Endothelial cell of umbilical vein (primary cell): ENCODE measurements around the gene PRPF38B. TPM values are rescaled to one million over a fixed set of nuclear protein-coding genes. Genes with fewer than 3 reads are reported as not detected.

ENCODE experiments used
- BruUV-seq: library from RNA; stranded (reverse); fragments of 400-500 nt; replicated peaks from 2 replicates; lab custom pipeline; 2021; lab: Mats Ljungman, UMichigan
- CTCF ChIA-PET: fragments of 300-600, 350-600 bp; sonication (Branson Sonifier 250); formaldehyde crosslinking; loops from one replicate; lab custom pipeline; 2021; ENCODE audit warnings: antibody characterized with exemption, inconsistent platforms; lab: Charles Lee
- POLR2A ChIA-PET: fragments of 300-600, 350-600 bp; sonication (Branson Sonifier 250); formaldehyde crosslinking; loops from one replicate; lab custom pipeline; 2021; ENCODE audit warnings: antibody characterized with exemption, inconsistent platforms; lab: Charles Lee
- DNase-seq: peaks from one replicate; pipeline ENCODE4 v3.0.0-alpha.2; 2011; ENCODE audit warnings: low read depth, low spot score
- FAIRE-seq: peaks from 2 replicates; lab custom pipeline; 2011; peaks lifted over from hg19 to GRCh38; lab: Jason Lieb, UNC
- H2AFZ ChIP-seq: 2 replicates; pipeline ENCODE4 v1.6.0; 2012; ENCODE audit warnings: low read depth, low read length, control low read depth, inconsistent platforms
- H3K27ac ChIP-seq: 2 replicates; pipeline ENCODE4 v1.5.1; 2011; ENCODE audit warnings: low read depth, mild to moderate bottlenecking, control low read depth, low read length, moderate library complexity; ENCODE audit not compliant: insufficient read depth
- H3K27me3 ChIP-seq, 2 experiments: 2 replicates each; pipeline versions ENCODE4 v1.6.0 to v1.6.1; 2011; ENCODE audit warnings: low read length in 2 of 2, mixed read lengths in 1 of 2; ENCODE audit not compliant: control insufficient read depth in 2 of 2, insufficient read depth in 2 of 2
- H3K36me3 ChIP-seq, 2 experiments: 2 replicates in 1 of 2; 3 replicates in 1 of 2; pipeline ENCODE4 v1.5.1; 2011; ENCODE audit warnings: low read length in 2 of 2, mild to moderate bottlenecking in 1 of 2, moderate library complexity in 1 of 2; ENCODE audit not compliant: control insufficient read depth in 2 of 2, insufficient read depth in 2 of 2; ENCODE audit errors: extremely low read depth in 1 of 2
- H3K4me1 ChIP-seq: 3 replicates; pipeline ENCODE4 v1.5.1; 2011; ENCODE audit warnings: mild to moderate bottlenecking, low read length; ENCODE audit not compliant: control insufficient read depth, insufficient read depth; ENCODE audit errors: extremely low read depth
- H3K4me2 ChIP-seq: 2 replicates; pipeline ENCODE4 v1.6.1; 2011; ENCODE audit warnings: low read length, control low read depth, mixed read lengths; ENCODE audit not compliant: insufficient read depth
- H3K4me3 ChIP-seq, 3 experiments: fragments of 200-600 bp in 1 of 3; sonication (generic), shearing (Covaris generic) in 1 of 3; replicated peaks in 1 of 3; 2 replicates each; pipeline ENCODE4 v1.5.1; 2011 to 2016; ENCODE audit warnings: control low read depth in 3 of 3, low read length in 3 of 3, mild to moderate bottlenecking in 2 of 3, inconsistent platforms in 1 of 3, low read depth in 1 of 3, moderate library complexity in 1 of 3; ENCODE audit not compliant: insufficient read depth in 1 of 3
- H3K79me2 ChIP-seq: 2 replicates; pipeline ENCODE4 v1.6.0; 2012; ENCODE audit warnings: low read length, inconsistent platforms; ENCODE audit not compliant: control insufficient read depth, insufficient read depth
- H3K9ac ChIP-seq: replicated peaks from 2 replicates; pipeline ENCODE3; 2011; ENCODE audit warnings: low read length, control low read depth; ENCODE audit not compliant: insufficient read depth; ENCODE audit errors: extremely low read depth
- H3K9me1 ChIP-seq: replicated peaks from 3 replicates; pipeline ENCODE4 v1.6.0; 2011; ENCODE audit warnings: mild to moderate bottlenecking, low read length; ENCODE audit not compliant: control insufficient read depth, insufficient read depth; ENCODE audit errors: extremely low read depth
- H3K9me3 ChIP-seq: replicated peaks from 2 replicates; pipeline ENCODE4 v1.5.1; 2012; ENCODE audit warnings: low read length, inconsistent platforms; ENCODE audit not compliant: control insufficient read depth, insufficient read depth
- H4K20me1 ChIP-seq: replicated peaks from 2 replicates; pipeline ENCODE3; 2011; ENCODE audit warnings: mild to moderate bottlenecking, low read length; ENCODE audit not compliant: control insufficient read depth, insufficient read depth; ENCODE audit errors: extremely low read depth
- CTCF ChIP-seq, 2 donors: IDR thresholded peaks; 1 replicate in 1 of 2; 2 replicates in 1 of 2; pipeline ENCODE4 v1.5.1; 2011; ENCODE audit warnings: low read length in 2 of 2, mild to moderate bottlenecking in 2 of 2, moderate library complexity in 2 of 2, control low read depth in 1 of 2, inconsistent platforms in 1 of 2, low read depth in 1 of 2; ENCODE audit not compliant: insufficient read depth in 1 of 2; ENCODE audit errors: extremely low read depth in 1 of 2
- EZH2 ChIP-seq: IDR thresholded peaks from 2 replicates; pipeline ENCODE4 v1.6.1; 2012; ENCODE audit warnings: borderline replicate concordance, low read depth, mild to moderate bottlenecking, moderate library complexity, low read length, inconsistent platforms; ENCODE audit not compliant: severe bottlenecking
- FOS ChIP-seq: IDR thresholded peaks from 2 replicates; pipeline ENCODE4 v1.6.1; 2011; ENCODE audit warnings: mild to moderate bottlenecking, low read length, moderate library complexity, borderline replicate concordance; ENCODE audit not compliant: insufficient read depth
- GATA2 ChIP-seq: IDR thresholded peaks from 2 replicates; pipeline ENCODE4 v1.7.0; 2011; ENCODE audit warnings: low read depth, mild to moderate bottlenecking, moderate library complexity, mixed read lengths, low read length; ENCODE audit not compliant: insufficient read length, insufficient read depth
- JUN ChIP-seq: IDR thresholded peaks from 2 replicates; pipeline ENCODE4 v1.6.1; 2011; ENCODE audit warnings: borderline replicate concordance, low read depth; ENCODE audit not compliant: insufficient read length, insufficient read depth
- MAX ChIP-seq: IDR thresholded peaks from 2 replicates; pipeline ENCODE4 v1.6.1; 2011; ENCODE audit not compliant: insufficient read depth, insufficient read length
- MYC ChIP-seq: IDR thresholded peaks from one replicate; pipeline ENCODE4 v1.6.1; 2011; ENCODE audit warnings: mild to moderate bottlenecking, low read depth, low read length
- POLR2A ChIP-seq: IDR thresholded peaks from 2 replicates; pipeline ENCODE4 v1.6.1; 2012; ENCODE audit warnings: low read depth, mild to moderate bottlenecking, control low read depth, low read length
- POLR2AphosphoS5 ChIP-seq: IDR thresholded peaks from 2 replicates; pipeline ENCODE4 v1.6.1; 2012; ENCODE audit warnings: low read depth, mild to moderate bottlenecking, control low read depth, low read length, moderate library complexity; ENCODE audit not compliant: insufficient read depth
- dilution Hi-C: fragments of 300-500 bp; cut with MboI; formaldehyde crosslinking; loops from one replicate; pipeline ENCODE4 v1.15.0; 2019; ENCODE audit warnings: low sequenced_read_pairs; ENCODE audit not compliant: extremely low pct_ligation_motif_present
- intact Hi-C: fragments of 100-400 bp; cut with micrococcal nuclease; formaldehyde crosslinking; loops from one replicate; pipeline ENCODE4 v1.10.0; 2022
- polyA plus RNA-seq, 4 experiments: library from polyadenylated mRNA; depleted of rRNA in 3 of 4; stranded (reverse) in 3 of 4; unstranded in 1 of 4; fragments of >200 nt; gene quantifications; 2 replicates each; pipeline versions ENCODE4 v1.2.1 to v1.2.3, GENCODE V29; 2011 to 2012; ENCODE audit warnings: missing spikeins in 1 of 4
- total RNA-seq: library from RNA; stranded (reverse); gene quantifications from 2 replicates; pipeline ENCODE4 v1.2.3, GENCODE V29; 2021

Gene PRPF38B
- total and polyA plus RNA-seq, 2 donors (not counting 3 experiments of a cell fraction or from before 2014, with no cell fraction given) = 19.3 to 46.6 TPM

GRCh38 chr1:108664481-108664880 lies 27.6 kb upstream of the PRPF38B start:
- BruUV-seq = no TSS peak
- no peaks in the 10 kb centered on the region for H3K79me2 ChIP-seq
- POLR2A ChIA-PET = no interaction called here
- dilution Hi-C loops = no loop called here
- H2AFZ ChIP-seq = no peak overlapping the region
- DNase-seq (no peak), FAIRE-seq (no peak)
- H3K9me1 ChIP-seq = no peaks in the 10 kb centered on the region
- no peak overlapping the region for H3K4me2 ChIP-seq
- H3K27me3 ChIP-seq = no peaks in the 10 kb centered on the region
- no peaks in the 10 kb centered on the region for H3K36me3 ChIP-seq
- CTCF ChIA-PET = no interaction called here
- no peak overlapping the region for H3K4me3 ChIP-seq
- H3K27ac ChIP-seq = no peak overlapping the region
- no peaks in the 10 kb centered on the region for H3K9me3 ChIP-seq
- H3K9ac ChIP-seq = no peak overlapping the region
- H3K4me1 ChIP-seq = peaks cover 7% of the 10 kb centered on the region
- intact Hi-C loops = no loop called here
- H4K20me1 ChIP-seq = no peaks in the 10 kb centered on the region
- TF ChIP-seq JUN (no peak), CTCF (IDR thresholded peaks at IDR 0.05; ENCODE audit: extremely low read depth in 1 of 2, insufficient read depth in 1 of 2, low read depth in 1 of 2, low read length in 2 of 2) (no peak), MYC (no peak), POLR2AphosphoS5 (no peak), GATA2 (no peak), FOS (no peak), POLR2A (no peak), MAX (no peak), EZH2 (no peak)
